Endometrium (tissue), 2 donors: ENCODE results near the gene MAMLD1.

Source experiments
- FAIRE-seq: peaks from 2 replicates; lab custom pipeline; 2012; peaks lifted over from hg19 to GRCh38; lab: Jason Lieb, UNC
- donor health status: control.
- donor health status: control.

MAMLD1 gene

DNA sequence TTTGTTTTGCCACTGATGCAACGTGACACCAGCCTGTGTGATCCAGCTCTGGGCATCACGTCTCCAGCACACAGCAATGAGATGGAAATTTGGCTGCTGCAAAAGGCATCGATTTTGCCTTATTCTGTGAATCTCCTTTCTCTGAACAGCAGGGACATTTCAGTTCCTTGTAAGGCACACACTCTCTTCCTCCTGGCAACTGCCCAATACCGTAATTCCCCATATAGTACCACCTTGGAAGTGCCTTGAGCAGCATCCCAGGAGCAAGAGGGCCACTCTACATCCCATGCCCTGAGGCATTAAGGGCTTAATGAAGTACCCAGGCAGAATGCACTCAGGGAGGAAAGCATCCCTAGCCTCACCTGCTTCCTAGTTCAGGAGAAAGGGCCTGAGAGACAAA lies 10.5 kb upstream of the MAMLD1 start:
- no peak for FAIRE-seq

DNA sequence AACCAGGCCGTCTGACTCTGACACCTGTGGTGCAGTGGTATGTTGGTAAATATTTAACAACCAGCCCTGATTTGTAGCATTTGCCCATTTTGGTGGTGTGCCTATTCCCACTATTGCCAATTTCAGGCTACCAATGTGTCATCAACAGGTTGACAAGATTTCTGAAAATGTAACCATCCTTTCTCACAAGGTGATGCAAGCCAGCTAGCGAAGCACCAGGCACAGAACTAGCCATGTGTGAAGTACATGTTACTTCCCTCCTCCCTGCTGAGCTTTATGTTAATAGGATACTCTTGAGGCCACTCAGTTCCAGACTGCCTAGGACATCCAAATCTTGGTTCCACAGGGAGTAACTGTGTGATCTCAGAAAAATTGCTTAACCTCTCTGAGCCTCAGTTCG lies 7.2 kb upstream of the MAMLD1 start:
- no peak for FAIRE-seq

DNA sequence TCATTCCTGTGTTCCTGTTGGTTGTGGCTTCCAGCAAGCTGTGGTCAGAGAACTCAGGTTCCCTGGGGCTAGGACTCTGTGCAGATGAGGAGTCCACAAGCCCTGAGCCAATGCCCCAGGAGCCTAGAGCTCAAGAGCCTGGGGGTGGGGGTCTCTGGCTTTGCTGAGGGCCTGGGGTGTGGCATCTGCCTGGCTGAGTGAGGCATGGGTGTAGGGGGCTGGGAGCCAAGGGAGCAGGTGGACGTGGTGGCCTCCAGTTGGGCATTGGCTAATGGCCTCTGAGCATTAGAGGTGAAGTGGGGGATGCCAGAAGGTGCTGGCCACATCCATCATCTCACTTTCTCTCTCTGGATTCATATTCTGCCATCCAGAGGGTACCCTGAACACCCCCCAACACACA lies 5.3 kb upstream of the MAMLD1 start:
- no peak for FAIRE-seq

DNA sequence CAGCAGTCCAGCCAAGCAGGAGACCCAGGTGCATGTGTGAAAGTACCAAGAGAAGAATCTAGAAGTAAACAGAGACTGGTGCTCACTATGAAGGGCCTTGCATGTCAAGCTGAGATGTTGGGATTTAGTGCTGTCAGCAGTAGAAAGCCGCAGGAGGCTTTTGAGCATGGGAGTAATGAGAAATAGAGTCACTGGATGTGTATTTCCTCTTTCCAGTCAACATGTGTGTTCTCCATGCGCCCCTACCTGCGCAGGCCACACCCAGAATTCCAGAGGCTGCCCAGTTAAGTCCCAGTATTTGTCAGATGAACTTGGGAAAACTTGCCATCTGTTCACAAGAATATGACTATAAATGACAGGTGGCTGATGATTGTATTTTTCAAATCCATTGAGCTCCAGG lies 4.5 kb upstream of the MAMLD1 start:
- FAIRE-seq, result no peak

DNA sequence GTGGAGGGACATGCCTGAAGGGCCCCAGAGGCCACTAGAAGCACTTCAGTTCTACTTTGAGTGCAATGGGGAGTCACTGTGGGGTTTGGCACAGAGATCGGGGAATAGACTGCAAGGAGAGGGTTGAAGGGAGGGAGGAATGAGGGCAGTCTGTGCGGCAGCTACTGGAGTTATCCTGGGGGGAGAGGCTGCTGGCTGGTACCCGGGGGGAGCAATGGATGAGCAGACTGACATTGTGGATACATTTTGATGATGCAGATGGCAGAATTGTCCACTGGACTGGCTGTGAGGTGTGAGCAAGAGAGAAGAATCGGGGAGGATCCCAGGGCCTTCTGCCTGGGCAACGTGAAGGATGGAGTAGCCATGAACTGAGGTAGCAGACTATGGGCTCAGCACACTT lies 2.8 kb upstream of the MAMLD1 start:
- FAIRE-seq, result no peak

DNA sequence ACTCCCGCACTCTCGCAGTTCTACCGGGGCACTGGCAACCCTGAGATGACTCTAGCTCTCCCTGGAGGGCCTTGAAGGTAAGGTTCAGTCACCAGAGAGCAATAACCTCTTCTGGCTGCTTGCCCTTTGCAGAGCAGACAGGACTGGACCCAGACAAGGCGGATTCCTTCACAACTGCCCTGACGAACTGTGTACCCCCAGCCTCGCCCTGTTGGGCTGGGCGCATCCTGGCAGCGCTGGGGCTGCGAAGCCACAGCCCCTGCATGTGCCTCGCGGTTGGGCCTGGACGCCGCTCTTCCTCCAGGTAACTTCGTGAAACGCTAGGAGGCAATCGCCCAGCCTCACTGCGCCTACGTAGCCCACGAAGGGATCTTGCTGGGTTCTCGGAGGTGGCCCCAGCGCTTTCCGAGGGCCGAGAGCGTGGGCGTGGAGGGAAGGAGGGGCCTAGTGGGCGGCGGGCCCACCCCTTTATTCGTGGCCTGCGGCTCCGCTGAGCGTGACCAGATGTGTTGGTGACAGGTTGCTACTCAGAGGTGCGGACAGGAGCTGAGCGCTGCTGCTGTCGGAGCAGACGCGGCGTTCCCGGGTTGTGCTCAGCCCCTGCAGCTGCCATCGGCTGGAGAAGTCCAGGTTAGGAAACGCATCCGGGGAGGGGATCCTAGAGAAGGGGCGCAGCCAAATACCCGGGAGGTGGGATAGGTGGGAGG lies 1.9 kb upstream of the MAMLD1 start:
- FAIRE-seq, result no peak

DNA sequence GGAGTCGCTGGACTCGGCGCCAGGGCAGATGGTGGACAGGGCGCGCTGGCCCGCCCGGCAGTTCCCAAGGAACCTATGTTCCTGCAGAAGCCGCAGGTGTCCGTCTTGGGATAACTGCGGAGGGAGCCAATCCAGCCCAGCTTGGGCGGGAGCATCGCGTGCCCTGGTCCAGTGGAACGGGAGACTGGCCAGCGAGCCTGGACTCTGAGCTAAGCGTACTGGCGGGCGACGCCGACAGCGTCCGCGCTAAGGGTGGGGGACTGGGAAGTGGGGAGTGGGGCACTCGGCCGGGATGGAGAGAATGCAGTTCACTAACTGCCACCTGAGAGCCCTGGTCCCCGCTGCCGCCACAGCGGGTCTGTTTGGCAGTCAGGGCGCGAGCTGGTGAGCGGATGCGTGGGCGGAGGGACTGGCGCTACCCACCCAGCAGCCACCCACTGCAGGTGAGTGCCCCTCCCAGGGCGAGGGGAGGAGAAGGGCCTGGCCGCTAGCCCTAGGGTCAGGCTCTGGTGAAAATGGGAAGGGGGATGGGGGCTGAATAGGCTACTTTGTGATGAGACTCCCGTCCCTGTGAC lies 1.3 kb upstream of the MAMLD1 start:
- FAIRE-seq, result no peak

DNA sequence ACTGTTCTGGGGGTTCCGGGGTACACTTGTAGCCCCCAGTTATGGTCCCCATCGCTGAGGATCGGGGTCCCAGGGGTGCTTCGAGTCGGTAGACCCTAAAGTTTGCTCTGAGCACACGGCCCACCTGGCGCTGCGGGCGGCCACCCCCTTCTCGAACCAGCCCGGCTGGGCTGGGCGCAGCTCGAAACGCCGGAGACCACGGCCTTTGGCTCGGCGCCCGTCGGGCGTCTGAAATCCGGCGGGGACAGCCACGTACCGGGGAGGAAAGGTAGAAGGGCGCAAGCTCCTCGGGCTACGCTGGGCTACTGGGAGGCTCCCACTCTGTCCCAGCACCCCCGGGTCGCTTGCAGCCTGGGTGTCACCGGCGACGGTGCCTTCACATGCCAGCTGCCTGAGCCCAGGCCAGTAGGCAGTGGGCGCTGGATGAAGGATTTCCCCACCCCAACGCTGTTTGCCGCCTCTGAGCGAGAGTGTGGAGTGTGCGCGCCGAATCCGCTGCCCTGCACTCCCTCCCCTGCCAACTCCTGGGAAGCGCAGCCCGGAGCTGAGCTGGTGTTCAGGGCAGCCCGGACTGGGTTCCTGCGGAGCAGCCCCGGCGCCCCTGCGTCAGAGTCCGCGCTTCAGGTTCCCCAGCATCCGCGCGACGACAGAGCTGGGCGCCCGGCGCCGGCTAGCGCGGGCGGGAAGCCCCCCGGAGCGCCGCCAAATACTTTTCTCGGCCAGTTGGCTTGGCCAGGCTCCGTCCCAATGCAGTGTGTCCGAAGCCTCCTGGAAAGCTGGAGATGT lies 637 bp downstream of the MAMLD1 start:
- FAIRE-seq, result no peak

DNA sequence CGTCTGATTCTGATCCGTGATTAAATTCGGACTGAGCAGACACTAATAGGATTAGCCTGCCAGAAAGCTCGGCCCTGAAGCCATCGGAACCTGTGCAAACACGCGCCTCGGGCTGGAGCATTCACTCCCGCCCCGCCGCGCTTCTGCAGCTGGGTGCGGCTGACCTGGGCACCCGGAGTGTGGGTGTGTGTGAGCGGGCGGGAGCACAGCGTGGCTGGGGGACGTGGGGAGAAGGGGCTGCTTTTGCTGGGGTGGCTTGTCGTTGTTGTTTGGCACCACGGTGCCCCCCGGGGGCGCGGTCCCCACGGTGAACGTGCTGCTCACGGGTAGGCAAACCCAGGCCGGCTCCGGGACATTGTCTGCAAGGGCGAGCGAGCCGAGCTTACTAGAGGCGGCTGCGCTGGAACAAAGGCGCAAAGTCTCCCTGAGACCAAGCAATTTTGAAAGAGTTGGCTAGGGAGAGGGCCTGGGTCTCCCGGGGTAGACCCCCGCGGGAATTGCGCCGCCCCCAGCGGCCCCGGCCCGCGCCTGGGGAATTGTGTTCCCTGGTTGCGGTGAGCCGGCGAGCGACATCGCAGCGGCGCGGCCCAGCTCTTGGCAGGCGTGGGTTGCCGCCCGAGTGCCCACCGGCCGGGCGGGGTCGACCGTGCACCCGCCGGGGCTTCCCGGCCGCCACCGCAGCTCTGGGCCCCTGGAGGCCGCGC lies 1.4 kb downstream of the MAMLD1 start:
- FAIRE-seq, result no peak

DNA sequence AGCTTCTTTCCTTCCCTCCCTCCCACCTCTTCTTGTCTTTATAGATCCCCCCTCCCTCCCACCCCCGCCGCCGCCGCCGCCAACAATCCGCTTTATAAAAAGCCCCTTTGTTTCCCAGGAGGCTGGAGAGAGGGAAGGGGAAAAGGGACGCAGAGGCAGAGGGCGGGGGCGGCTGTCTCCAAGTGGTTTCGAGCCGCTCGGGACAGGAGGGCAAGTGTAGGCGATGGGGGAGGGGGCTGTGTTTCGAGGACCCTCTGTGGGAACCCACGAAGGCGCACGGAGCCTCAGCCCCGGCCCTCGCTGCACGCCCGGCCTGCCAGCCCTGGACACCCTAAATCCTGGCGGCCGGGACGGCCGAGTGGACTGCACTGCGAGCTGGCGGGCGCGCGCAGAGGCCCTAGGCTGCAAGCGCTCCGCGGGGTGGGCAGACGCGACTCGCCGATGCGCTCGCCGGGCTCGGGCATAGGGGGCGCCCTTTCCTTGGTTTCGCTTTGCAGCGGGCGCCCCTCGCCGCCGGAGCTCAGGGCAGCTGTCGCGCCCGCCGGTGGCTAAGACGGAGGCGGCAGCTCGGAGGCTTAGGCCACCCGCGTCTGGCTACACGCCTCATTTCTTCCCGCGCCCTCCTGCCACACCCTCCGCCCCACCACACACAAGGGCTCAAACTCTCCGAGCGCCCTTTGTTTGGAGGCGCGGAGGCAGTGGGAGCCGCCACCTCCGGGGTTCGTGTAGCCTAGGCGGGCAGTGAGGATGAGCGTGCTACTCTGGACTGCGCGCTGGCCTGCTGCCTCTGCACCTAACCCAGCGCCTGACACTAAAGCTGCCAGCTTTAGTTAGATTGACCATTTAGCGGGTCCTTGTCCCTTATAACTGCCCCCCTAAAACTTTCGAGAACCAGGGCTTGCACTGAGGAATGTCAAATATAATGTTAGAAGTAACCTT lies 2.2 kb downstream of the MAMLD1 start:
- FAIRE-seq, result no peak

DNA sequence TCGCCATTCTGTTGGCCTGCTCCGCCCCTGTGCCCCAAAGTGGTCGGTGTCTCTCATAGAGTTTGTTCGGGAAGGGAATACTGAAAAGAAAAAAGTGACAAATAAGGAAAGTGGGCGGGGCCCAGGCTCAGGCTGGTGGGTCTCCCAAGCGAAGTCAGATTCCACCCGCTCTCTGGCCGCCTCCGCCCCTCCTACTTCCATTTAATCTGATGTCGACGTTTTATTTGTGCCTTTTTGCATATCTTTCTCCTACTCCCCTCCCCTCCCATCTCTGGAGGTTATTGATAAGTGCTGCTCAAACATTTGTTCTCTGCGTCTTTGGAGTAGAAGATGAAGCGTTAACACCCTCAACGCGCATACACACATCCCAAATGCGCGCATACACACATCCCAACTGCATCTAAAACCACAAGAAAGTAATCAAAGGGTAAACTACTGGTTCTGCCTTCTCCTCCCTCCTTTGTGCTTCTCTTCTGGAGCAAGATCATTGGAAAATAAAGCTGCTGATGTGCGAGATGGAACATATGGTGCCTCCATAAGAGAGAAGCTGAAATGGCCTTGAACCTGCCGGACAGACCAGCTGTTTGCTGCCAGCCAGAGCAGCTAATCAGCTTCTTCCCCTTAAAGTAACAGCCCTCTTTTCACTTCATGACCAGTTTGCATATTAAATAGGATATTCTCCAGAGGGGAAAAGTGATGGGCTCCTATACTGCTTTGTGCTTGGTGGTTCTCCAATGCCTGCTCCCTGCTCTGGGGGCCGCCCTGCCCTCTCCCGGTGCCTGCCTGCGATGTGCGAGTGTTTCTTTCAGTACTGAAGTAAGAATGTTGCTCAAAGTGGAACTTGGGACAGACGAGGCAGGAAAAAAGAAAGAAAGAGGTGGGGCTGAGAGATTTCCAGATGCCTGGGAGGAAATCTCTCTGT lies 3.1 kb downstream of the MAMLD1 start:
- FAIRE-seq, result peak; percentile 8

DNA sequence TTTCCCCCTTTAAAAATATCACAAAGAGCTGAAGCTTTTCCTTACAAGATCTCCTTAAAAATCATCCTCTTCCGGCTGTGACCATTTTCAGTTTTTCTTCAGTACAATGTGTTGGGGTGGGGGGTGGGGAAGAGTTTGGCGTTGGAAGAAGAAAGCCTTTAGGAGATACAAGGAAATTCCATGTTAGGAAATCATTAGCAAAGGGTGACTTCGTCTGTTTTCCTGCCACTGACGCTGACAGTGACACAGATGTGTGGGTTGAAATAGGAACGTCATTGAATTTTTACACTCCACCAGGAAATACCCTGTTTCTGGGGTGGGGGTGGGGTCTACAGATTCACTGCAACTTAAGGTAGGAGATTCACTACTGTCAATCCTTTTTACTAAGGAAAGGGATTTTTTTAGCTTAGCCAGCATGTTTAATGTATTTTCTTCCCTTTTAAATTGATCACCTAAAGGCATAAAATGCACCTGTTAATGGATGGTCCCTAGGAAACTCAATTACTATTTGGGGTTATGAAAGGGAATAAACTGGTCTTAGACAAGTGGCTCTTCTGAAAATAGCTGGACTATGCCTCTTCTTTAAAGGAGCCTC lies 3.9 kb downstream of the MAMLD1 start:
- FAIRE-seq, result no peak

DNA sequence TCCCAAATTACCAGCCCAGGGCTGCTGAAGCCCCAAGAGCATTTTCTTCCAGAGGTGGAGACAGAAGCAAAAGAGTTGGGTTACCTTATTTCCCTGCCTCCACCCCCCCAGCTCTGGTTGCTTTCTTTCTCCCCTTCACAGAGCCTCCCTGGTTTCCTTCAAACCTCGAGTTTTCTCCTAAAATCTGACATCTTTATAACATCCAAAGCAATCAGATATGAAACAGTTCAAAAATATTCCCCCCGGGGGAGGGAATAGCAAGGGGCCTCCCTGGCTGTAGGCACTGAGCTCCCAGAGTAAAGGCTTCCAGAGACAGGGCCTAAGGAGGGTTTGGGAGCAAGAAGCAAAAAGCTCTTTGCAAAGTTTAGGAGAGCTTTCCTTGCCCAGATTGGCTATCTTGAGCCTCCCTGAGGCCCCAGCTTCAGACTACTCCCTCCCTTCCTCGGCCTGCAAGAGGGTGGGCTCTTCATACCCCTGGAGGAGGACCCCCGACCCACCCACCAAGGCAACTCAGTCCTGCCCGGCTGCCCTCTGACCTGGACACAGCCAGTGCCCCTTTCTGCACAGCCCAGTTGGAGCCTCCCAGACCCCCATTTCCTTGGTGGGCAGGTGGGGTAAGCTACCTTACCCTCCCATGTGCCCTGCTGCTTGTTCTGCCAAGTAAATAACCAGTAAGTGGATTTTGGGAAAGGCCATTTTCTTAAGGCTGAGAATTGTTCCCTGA lies 7.6 kb downstream of the MAMLD1 start:
- no peak for FAIRE-seq

DNA sequence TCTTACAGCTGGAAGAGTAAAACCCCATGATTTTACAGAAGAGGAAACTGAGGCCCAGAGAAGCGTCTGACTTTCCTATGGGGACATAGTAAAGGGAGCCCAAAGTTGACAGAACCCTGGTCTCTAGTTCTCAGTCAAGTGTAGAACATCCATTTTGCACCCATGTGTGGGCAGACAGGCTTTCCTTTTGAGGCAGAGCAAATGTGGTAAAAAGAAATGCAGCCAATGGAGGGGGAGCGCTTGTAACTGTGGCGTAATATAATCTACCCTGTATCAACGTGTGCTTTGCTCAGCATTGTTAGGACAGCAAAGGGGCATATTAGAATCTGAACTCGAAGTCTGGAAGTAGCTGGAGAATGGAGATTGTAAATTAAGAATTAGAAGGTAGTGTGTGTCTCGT lies 8.8 kb downstream of the MAMLD1 start:
- FAIRE-seq, result no peak

DNA sequence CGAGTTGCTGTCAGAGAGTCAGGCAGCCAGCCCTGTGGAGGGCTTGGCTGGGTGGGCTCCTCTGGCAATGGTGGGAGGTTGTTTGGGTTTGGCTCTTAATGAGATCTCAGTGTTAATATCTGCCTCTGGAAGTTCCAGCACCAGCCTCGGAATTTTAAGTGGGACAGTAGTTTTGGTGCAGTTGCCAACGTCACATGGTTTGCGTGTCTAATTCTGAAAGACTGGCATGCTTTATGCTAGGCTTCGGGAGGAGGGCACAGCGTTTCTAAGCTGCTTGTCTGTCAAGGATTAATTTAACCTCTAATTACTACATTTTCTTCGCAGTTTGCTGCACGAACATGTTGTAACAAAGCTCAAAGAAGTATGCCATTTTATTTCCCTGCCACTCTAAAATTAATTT lies 9.2 kb downstream of the MAMLD1 start:
- no peak for FAIRE-seq

DNA sequence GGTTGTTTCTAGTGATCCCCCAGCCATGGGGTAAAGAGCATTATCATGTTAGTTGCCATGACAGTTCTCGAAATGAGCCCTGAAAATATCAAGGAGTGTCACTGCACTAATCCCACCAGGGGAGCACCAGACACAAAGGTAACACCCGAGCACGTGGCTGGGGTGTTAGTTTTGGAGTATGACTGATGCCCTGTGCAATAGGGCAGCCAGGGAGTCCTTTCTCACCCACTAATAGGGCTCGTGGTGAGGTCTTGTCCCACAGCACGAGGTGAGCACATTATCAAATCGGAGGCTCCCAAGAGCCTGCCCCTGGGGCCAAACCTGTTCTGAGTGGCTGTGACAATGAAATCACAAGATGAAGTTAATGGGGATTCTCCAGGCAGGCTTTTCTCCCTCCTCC lies 9.6 kb downstream of the MAMLD1 start:
- FAIRE-seq, result no peak

DNA sequence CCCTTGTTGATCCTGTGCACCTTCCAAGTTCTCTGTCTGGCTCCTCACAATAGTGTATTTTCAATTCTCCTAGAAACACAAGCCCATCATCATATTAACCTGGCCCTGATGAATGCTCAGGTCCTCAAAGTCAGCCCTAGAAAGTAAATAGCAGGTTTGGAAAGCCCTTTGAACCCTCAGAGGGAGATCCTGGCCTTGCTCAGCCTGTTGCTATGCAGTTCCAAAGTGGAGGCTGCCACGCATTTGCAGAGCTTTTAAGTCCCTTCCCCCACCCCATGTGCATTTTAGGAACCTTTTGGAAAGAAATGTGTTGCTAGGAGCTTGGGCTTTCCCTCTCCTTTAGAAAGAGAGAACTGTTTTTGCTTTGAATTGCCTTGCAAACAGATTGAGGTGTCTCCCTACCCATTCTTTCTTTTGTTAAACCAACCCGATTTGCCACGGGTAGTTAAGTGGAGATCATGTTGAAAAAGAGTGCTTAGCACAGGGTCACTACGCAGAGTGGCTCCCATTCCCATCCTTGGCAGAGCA lies 12.2 kb downstream of the MAMLD1 start:
- no peak for FAIRE-seq

DNA sequence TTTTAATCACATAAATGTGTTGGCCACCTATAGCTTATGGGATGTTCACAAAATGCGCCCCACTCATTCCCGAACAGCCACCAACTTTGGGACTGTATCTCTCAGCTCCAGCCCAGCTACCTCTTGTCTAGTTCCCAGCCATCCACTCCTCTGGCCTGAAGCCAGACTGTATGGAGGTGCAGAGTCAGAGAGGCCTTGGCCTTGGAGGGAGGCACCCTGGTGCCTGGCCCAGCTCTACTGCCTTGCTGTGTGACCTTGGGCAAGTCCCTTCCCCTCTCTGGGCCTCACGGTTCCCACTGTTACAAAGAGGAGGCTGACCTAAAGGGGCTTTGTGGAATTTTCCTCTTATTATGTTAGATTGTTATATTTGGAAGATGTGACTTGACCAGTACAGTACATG lies 13.9 kb downstream of the MAMLD1 start:
- FAIRE-seq, result no peak

DNA sequence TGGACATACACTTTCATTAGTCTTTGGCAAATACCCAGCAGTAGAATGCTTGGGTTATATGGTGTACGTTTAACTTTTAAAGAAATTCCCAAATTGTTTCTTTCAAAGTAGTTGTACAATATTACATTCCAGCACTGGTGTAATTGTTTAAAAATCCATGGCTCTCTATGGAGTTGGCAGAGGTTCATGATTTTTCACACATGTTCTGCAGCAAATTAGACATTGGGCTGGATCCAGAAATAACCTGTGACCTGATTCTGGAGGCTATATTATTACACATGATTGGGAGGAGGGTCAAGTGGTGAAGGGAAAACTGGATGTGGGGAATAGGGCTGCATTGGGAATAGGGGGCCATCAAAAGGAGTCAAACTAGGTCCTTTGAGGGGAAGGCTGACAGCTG lies 41.9 kb downstream of the MAMLD1 start:
- no peak for FAIRE-seq
